Uterus (tissue), 4 donors: ENCODE results near the gene HACE1. TPM values are rescaled to one million over a fixed set of nuclear protein-coding genes. Genes with fewer than 3 reads are reported as not detected.

Source experiments
- DNase-seq, 2 donors: peaks; one replicate each; pipeline ENCODE4 v3.0.0-alpha.2; 2019 to 2020
- H3K27ac ChIP-seq, 2 donors: fragments of 200-600 bp; sonication (generic); 1 replicate in 1 of 2; 2 replicates in 1 of 2; pipeline ENCODE4 v1.5.1; 2016 to 2018
- H3K27me3 ChIP-seq, 2 donors: fragments of 200-600 bp; sonication (generic); one replicate each; pipeline ENCODE4 v1.5.1; 2018 to 2019; ENCODE audit warnings: control low read depth in 1 of 2
- H3K36me3 ChIP-seq, 2 donors: fragments of 200-600 bp; sonication (generic); one replicate each; pipeline ENCODE4 v1.5.1; 2019; ENCODE audit warnings: control low read depth in 1 of 2
- H3K4me1 ChIP-seq, 2 donors: fragments of 200-600 bp; sonication (generic); one replicate each; pipeline ENCODE4 v1.5.1; 2018 to 2019; ENCODE audit warnings: control low read depth in 1 of 2
- H3K4me3 ChIP-seq, 2 donors: fragments of 200-600 bp; sonication (generic); 1 replicate in 1 of 2; 2 replicates in 1 of 2; pipeline ENCODE4 v1.5.1; 2018 to 2019; ENCODE audit warnings: mild to moderate bottlenecking in 1 of 2
- H3K9me3 ChIP-seq, 2 donors: fragments of 200-600 bp; sonication (generic); one replicate each; pipeline ENCODE4 v1.5.1; 2019; ENCODE audit warnings: control low read depth in 1 of 2
- POLR2A ChIP-seq, 2 donors: fragments of 450-650 bp; IDR thresholded peaks; one replicate each; pipeline ENCODE4 v1.6.1; 2016; ENCODE audit warnings: antibody characterized with exemption in 2 of 2, mild to moderate bottlenecking in 1 of 2, moderate library complexity in 1 of 2
- intact Hi-C: fragments of 100-400 bp; cut with DNase I; formaldehyde crosslinking; loops from one replicate; pipeline ENCODE4 v1.15.1; 2023; ENCODE audit warnings: low total_unique reads
- total RNA-seq, 4 donors: library from RNA; depleted of rRNA in 3 of 4; stranded (reverse); fragments of >200 nt in 3 of 4; gene quantifications; one replicate each; pipeline versions ENCODE4 v1.1.0 to v1.2.4, GENCODE V29; 2014 to 2023
- TF ChIP-seq, protein P1 (sequence below), 4 experiments: fragments of 200-600 bp in 2 of 4; fragments of 450-650 bp in 2 of 4; sonication (generic) in 2 of 4; IDR thresholded peaks; one replicate each; pipeline ENCODE4 v1.5.1; 2016 to 2019; ENCODE audit warnings: antibody characterized with exemption in 4 of 4, mild to moderate bottlenecking in 2 of 4, moderate library complexity in 1 of 4
- donor health status: DM: yes; HTN: yes; CAD: no.

Gene HACE1
- total RNA-seq, 4 donors from 2014 or later: 15.9 to 44.3 (median 26.8) TPM

DNA sequence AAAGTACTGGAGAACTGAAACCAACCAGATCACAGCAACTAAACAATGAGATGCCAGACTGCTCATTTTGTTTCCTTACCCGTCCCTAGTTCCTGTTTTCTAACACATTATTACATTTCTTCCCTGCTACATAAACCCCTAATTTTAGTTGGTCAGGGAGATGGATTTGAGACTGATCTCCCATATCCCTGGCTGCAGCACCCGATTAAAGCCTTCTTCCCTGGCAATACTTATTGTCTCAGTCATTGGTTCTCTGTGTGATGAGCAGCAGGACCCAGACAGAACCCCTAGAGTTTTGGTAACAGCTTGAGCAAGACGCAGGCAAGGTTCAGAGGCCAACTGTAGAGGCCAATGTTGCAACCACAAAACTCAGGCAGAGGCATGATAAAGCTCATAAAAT, 28.3 kb upstream of the HACE1 start:
- no peaks in the 10 kb centered on the region for H3K27me3 ChIP-seq
- H3K4me1 ChIP-seq: no peaks in the 10 kb centered on the region
- no peak for DNase-seq
- H3K36me3 ChIP-seq: no peaks in the 10 kb centered on the region
- H3K4me3 ChIP-seq: no peak overlapping the region
- no peak overlapping the region for H3K27ac ChIP-seq
- H3K9me3 ChIP-seq: no peaks in the 10 kb centered on the region
- TF ChIP-seq POLR2A (IDR thresholded peaks at IDR 0.05): no peak
- TF ChIP-seq, protein P1, sequence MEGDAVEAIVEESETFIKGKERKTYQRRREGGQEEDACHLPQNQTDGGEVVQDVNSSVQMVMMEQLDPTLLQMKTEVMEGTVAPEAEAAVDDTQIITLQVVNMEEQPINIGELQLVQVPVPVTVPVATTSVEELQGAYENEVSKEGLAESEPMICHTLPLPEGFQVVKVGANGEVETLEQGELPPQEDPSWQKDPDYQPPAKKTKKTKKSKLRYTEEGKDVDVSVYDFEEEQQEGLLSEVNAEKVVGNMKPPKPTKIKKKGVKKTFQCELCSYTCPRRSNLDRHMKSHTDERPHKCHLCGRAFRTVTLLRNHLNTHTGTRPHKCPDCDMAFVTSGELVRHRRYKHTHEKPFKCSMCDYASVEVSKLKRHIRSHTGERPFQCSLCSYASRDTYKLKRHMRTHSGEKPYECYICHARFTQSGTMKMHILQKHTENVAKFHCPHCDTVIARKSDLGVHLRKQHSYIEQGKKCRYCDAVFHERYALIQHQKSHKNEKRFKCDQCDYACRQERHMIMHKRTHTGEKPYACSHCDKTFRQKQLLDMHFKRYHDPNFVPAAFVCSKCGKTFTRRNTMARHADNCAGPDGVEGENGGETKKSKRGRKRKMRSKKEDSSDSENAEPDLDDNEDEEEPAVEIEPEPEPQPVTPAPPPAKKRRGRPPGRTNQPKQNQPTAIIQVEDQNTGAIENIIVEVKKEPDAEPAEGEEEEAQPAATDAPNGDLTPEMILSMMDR (IDR thresholded peaks at IDR 0.05): no peak
- intact Hi-C loops: no loop called here

DNA sequence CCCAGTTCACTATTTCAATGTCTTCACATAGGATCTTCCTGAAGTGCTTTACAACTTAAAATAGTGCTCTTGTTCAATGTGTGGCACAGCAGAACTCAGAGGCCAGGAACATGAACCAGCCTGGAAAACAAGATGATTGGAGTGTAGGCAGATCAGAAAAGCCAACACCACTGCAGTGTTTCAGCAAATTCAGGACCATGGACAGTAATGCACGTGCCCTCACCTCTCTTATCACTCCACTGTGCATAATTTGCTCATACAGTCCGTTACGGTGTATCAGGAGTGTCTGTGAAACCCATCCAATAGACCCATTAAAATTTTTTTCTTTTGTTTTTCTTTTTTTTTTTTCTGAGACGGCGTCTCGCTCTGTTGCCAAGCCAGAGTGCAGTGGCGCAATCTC, 27.6 kb upstream of the HACE1 start:
- TF ChIP-seq, protein P1 (IDR thresholded peaks at IDR 0.05): no peak
- no peak for TF ChIP-seq POLR2A (IDR thresholded peaks at IDR 0.05)
- DNase-seq: no peak
- H3K4me1 ChIP-seq: no peaks in the 10 kb centered on the region
- intact Hi-C loops: no loop called here
- no peaks in the 10 kb centered on the region for H3K27me3 ChIP-seq
- H3K4me3 ChIP-seq: no peak overlapping the region
- no peaks in the 10 kb centered on the region for H3K9me3 ChIP-seq
- H3K36me3 ChIP-seq: no peaks in the 10 kb centered on the region
- H3K27ac ChIP-seq: no peak overlapping the region

DNA sequence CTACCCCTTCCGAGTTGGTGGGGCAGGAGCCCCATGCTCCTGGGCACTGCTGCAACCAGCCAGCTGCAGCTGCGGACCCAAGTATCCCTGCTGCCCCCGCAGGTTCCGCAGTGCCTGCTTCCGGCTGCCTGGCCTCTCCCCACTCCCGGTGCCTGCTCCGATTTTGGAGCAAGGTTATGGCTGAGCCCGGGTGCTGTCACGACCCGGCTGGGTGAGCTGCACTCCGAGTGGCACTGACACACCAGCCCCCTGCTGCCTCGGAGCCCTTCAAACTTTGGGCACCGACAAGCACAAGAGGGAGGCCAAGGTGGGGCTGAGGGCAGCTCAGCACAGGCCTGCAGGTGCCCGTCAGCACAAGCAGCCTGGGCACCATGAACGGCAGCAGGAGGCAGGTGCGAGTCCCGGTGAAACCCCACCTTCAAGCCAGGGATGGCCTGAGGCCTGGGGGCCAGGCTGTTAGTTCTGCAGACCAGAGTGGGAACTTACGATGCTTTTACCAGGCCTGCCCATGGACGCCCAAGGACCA, 25.9 kb upstream of the HACE1 start:
- no peak for TF ChIP-seq POLR2A (IDR thresholded peaks at IDR 0.05)
- TF ChIP-seq, protein P1 (IDR thresholded peaks at IDR 0.05): no peak
- no peaks in the 10 kb centered on the region for H3K36me3 ChIP-seq
- no peak overlapping the region for H3K4me3 ChIP-seq
- no peaks in the 10 kb centered on the region for H3K4me1 ChIP-seq
- H3K9me3 ChIP-seq: no peaks in the 10 kb centered on the region
- DNase-seq: no peak
- intact Hi-C loops: no loop called here
- no peaks in the 10 kb centered on the region for H3K27me3 ChIP-seq
- no peak overlapping the region for H3K27ac ChIP-seq

DNA sequence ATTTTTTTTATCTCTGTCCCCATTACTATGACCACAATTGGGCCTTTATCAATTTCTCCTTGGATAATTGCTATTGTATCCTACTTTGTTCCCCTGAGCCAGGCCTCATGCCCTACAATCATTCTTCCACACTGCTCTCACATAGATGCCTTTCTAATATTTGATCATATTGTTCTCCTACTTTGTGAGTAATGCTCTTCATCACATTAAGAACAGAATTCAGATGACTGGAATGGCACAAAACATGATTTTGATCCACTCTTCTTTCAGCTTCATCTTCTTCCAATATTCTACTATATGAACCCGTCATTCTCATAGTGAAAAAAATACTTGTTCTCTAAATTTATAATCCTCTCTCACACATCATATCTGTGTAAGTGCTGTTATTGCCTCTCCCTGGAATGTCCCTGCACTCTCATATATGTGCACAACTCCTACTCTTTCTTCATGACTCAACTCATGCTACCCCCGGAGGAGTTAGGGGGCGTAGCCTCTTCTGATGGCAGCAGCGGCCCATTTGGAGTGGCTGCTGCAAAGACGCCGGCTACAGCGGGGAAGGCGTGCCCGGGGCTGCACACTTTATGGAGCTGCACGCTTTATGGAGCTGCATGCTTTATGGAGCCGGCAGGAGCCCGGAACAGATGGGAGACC, 25.3 kb upstream of the HACE1 start:
- intact Hi-C loops: no loop called here
- H3K4me3 ChIP-seq: no peak overlapping the region
- no peak overlapping the region for H3K27ac ChIP-seq
- no peaks in the 10 kb centered on the region for H3K4me1 ChIP-seq
- H3K9me3 ChIP-seq: no peaks in the 10 kb centered on the region
- H3K27me3 ChIP-seq: no peaks in the 10 kb centered on the region
- H3K36me3 ChIP-seq: no peaks in the 10 kb centered on the region
- TF ChIP-seq, protein P1 (IDR thresholded peaks at IDR 0.05): no peak
- TF ChIP-seq POLR2A (IDR thresholded peaks at IDR 0.05): no peak
- DNase-seq: no peak

DNA sequence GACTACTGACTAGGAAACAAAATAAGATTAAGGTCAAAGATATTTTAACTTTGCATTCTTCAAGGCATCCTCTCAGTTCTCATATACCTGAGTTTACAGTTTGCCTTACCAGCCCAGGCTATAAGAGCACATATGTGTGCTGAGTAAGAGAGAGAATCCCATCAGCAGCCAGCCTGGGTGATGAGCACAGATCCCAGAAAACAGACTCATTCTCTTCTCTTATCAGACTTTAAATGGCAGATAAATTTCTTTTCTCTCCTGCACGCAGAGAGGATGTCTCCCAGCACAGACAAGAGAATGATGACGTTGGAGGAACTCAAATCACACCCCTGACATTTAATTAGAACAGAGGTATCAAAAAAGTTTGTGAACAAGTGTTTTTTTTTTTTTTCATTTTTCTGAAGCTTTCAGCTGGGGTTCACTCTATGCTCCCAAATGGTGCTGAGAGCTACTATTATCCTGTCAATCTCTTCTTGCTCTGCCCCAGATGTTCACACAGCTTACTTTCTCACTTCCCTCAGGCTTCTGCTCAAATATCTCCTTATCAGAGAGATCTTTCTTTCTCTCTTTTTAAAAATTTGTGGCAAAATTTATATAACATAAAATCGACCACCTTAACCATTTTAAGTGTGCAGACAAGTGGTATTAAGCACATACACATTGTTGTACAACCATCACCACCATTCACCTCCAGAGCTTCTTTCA, 22.4 kb upstream of the HACE1 start:
- Histone ChIP-seq H3K27me3 (no peaks in the 10 kb centered on the region), H3K4me1 (no peaks in the 10 kb centered on the region)
- TF ChIP-seq, protein P1 (IDR thresholded peaks at IDR 0.05): no peak
- no peak for TF ChIP-seq POLR2A (IDR thresholded peaks at IDR 0.05)

More for the DNA sequence above, 22.4 kb upstream of the HACE1 start:
- no peak for DNase-seq
- no peak overlapping the region for H3K4me3 ChIP-seq
- H3K36me3 ChIP-seq: no peaks in the 10 kb centered on the region
- H3K27ac ChIP-seq: no peak overlapping the region
- no peaks in the 10 kb centered on the region for H3K9me3 ChIP-seq
- intact Hi-C loops: no loop called here
